Measurements from ENCODE around the gene MMP26.

The MMP26 gene

DNA sequence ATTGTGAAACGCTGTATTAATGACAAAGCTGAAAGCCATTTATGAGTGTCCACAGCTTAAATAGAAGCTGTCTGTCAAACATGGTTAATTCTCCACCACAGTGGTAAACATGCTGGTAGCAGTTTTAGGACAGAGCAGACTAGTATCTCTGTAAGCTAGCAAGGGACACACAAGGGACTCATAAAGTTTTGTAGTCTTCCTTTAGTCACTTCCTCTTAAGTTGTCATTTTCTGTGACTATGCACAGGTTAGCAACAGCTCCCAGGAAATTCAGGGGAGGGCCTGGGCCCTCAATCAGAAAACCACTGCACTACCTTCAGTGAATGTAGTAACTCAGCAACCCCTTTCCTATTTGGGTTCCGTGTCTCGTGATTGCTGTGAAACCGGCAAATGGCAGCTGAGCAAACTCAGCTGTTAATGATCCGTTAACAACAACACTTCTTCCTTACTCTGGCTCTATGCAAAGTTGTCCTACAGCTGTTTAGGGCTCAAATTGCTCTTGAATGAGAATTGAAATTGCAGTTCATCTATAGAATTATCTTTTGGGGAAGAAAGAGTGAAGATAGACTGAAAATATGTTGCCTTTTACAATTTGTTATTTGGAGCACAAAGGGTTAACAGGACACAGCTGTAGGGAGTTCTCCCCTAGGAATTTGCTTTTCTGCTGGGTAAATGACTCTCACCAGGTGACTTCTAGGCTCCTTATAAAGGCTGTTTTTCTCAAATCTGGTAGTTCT is at the start of gene MMP26:
MMP26 (plus strand) TSS at position 731 of the 736 bp plus-strand sequence.
- DNase-seq (ENCODE audit: low read depth), result no peak

DNA sequence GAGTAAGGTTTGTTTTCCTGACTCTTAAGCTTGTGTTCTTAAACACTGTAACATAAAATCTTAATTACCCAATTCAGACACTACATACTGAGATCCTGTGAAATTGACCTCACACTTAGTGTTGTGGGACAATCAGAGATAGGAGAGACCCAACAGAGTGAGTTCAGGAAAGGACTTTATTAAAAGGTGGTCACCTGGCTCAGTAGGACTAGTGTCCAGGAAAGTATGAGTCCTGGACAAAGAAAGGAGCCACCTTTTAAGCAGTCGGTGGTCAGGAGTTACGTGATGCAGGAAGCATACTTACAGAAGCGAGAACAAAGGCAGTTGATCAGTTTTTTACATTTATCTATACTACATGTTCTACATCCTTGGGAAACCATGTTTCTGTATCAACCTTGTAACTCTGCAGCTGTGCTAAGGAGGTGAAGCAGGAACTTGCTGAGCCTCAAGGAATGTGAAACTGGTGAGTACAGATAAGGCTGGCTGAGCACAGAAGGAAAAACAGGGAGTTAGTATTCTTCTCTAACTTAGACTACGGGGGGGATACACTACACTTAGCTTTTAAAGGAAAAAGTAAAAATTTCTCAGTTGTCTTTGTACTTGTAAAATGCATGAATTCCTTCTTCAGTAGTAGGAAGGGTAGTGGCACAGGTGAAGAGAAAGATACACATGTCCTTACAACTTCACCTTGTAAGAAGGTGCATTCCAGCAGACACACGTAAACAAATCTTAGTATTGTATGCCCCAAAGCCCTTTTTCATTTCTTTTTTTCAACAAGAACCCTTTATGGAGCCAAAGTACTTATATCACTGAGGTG is 45.7 kb upstream of the MMP26 start:
- no peak for DNase-seq (ENCODE audit: low read depth)

DNA sequence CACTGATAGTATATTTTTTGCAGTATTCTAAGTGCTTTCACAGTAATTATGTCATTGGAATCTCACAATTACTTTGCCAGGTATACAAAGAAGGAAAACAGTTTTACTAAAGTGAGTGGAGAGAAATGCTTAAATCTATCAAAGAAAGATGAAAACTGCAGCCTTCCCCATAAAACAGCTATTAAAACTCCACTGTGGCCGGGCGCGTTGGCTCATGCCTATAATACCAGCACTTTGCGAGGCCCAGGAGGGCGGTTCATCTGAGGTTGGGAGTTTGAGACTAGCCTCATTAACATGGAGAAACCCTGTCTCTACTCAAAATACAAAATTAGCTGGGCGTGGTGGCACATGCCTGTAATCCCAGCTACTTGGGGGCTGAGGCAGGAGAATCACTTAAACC is 41.7 kb upstream of the MMP26 start:
- no peak for DNase-seq (ENCODE audit: low read depth)

DNA sequence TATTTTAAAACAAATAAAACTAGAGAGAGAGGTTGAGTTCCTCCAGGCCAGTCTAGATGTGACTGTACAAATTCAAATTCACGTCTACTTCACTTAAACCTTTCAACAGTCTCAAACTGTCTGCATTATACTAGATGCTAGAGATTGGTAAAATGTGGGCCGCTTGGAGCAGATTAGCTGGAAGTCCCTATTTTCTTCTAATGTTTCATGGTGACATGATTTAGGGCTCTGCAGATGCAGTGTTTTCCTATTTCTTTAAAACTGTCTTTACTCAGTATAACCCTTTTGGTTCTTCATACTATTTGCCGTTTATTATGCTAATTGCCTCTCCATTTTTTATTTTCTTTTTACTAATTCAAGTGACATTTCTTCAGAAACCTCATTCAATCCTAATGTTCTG is 40.4 kb upstream of the MMP26 start:
- DNase-seq (ENCODE audit: low read depth), result no peak

DNA sequence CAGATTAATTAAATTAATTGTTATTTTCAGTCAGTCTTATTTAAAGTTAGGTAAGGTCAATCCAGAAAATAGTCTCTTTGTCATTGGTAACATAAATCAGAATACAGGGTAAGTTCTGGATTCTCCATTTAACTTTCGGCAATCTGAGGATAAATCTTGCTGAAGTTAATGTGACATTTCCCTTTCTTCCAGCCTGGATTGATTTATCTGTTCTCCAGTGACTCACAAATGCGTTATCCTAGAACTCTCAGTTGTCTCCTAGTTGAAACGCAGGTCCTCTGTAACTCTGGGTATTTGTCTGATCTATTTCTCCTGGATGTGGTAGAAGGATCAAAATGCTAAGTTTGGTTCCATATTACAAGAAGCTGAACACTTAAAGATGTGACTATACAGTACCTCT is 39.8 kb upstream of the MMP26 start:
- DNase-seq (ENCODE audit: low read depth), result no peak

DNA sequence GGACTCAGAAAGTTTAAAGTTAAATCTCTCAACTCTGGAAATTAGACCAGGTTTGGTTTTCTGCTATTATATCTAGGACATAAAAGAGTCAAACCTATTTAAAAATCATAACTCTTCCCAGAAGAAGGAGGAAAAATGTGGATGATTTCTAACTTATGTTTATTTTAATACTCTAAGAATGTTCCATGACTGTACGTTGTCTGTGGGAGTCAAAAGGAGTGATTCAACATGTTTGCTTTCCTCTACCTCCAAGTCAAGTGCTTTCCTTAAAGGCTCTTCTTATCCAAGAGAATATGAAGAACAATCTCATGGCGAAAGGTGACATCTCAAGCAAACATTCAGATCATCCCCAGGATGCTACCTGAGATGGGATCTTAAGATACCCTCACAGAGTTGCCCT is 39.2 kb upstream of the MMP26 start:
- DNase-seq (ENCODE audit: low read depth), result no peak

DNA sequence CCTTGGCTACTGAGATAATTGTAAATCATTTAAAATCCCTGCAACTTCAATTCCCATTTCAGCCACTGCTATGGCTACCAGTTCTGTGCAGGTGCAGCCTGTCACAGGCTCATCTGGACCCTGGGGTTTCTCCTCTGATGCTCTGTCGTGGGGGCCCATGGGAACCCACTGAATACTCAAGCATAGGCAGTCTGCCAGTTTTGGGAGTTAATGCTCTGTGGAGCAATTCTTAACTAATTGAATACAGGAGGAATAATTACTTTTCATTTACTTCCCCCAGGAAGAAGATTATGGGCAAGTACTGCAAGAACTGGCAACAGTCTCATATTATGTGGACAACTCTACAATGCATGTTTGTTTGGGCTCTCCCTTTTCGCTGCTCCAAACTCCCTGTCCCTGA is 32.8 kb upstream of the MMP26 start:
- DNase-seq (ENCODE audit: low read depth), result no peak

DNA sequence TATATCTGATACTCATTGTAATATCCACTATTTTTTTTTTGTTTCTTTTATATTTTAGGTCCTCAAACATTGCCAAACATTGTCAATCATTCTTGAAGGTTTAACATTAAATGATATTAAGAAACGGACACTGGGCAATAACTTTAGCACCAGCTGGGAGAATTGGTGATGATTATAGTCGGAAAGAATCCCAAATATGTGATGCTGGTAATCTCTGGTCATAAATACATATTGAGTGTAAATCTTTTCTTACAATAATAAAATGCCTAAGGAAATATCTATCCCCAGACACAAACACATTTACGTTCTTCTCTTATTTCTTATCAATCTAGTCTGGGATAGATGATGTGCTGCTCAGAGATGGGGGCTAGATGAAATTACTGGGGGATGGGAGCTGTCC is 32.1 kb upstream of the MMP26 start:
- no peak for DNase-seq (ENCODE audit: low read depth)

DNA sequence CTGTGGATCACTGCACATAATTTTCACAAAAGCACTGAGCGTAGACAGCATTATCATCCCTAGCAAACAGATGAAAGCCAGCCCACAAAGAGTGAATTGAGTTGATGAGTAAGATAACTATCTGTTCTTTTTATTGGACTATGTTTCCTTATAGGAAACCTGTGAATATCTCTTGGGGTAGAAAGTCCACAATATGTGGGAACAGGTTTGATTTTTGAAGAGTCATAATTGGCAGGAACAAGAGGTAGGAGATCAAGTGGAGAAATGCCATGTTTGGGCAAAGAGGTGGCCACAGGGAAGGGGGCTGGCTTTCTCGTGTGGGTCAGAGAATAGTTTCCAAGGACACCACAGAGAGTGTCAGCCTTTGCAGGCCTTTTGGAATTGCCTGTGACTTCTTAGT is 30.8 kb upstream of the MMP26 start:
- no peak for DNase-seq (ENCODE audit: low read depth)

DNA sequence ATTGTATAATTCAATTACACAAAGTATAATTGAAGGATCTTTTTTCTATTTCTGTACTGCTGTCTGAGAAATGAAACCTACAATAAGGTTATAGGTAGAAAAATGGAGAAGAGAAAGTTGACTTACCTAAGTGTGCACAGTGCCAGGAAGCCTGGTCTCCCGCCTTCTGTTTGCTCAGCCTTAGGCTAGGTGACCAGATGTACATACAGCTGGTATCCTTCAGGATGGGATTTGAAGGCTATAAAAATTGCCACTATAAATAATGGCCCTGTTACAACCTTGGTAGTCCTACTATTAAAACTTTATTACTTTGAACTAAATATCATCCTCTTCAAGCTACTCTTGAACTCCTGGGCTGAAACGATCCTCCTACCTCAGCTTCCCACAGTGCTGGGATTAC is 26.6 kb upstream of the MMP26 start:
- DNase-seq (ENCODE audit: low read depth), result no peak

DNA sequence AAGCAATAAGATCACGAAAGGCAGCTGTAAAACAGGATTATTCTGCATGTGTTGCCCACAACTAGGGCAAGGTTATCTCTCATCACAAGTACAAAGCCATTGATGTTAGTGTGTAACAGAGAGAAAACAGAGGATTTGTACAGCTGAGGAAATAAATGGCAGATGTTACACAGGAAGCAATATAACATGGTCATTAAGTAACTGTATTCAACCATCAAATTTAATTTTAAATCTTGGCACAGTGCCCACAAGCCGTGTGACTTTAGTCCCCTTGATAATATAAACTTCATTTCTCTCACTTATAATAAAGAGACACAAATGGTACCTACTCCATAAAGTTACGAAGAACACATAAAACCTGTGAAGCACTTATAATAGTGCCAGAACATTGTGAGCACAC is 24.2 kb upstream of the MMP26 start:
- DNase-seq (ENCODE audit: low read depth), result no peak

DNA sequence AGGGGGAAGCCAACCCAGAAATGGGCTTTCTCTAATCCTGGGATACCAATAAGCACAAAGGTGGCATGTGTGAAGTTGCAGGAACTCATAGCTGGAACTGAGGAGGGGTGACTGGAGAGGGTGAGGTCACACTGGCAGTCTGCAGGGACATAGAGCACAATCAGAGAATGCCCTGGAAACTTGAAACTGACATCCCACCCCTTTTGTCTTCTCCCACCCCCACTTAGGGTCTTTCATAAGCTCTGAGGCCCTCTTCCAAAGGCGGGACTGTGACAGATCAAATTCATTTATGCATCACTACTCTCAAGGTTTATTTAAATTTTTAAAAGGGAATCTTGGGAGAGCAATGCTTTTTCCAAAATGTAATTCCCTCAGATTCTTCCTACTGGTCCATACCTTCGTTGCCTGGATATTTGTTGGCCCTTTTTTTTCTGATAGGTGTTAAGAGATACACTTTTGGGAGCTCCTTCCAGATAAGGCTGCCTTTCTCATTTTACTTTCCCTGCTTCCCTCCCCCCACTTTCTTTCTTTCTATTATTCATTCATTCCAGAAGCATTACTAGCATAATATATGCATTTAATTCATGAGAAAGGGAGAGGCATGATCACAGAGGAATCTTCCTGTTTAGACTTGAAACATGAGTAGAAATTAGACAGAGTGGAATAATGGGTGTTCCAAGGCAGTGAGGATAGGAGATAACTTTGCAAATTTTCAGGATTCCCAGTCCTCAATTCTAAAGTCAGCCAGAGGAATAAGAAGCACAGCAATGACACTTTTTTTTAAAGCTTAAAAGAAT is 21.8 kb upstream of the MMP26 start:
- no peak for DNase-seq (ENCODE audit: low read depth)

DNA sequence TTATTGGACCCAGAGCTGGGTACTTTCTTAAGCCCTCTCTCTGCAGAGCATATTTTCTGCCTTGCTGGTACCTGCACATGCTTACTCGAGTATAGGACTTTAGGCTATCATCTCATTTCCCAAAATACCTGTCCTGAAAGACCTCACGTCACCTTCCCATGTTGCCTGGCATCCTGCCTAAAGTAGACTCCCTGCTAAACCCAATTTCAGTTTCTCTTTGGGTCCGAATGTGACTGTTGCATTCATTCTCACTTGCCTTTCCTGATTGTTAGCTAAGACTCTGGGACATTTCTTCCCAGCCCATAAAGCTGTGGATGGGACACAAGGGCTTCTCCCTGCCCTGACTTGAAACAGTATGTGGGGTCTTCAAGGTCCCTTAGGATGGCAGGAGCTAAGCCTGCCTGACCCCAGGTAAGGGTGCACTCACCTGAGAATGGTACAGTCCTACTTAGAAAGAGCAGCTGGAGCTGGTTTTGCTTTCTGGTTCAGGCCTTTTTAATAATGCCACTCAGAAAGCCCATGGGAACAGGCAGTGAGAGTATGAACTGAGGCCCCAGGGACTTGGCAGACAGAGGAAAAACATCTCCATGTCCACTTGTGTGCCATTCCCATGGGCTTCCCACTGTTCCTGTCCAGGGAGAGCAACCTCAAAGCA is 19.8 kb upstream of the MMP26 start:
- DNase-seq (ENCODE audit: low read depth), result no peak

DNA sequence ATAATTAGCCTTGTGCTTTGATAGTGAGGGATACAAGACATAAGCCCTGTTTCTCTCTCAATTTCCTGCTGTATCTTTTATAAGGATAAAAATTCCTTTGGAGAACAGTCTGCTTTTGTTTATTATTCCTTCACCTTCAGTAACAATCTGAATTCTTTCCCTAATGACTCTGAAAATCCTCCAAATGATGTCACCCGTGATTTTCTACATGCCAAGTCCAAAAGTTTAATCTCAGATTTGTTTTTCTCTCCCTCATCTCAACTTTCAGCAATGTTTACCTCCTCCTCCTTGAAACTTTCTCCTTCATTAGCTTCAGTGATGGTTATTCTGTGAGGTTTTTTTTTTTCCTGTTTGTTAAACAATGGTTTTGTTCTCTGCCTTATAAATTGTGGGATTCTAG is 9.1 kb upstream of the MMP26 start:
- no peak for DNase-seq (ENCODE audit: low read depth)

DNA sequence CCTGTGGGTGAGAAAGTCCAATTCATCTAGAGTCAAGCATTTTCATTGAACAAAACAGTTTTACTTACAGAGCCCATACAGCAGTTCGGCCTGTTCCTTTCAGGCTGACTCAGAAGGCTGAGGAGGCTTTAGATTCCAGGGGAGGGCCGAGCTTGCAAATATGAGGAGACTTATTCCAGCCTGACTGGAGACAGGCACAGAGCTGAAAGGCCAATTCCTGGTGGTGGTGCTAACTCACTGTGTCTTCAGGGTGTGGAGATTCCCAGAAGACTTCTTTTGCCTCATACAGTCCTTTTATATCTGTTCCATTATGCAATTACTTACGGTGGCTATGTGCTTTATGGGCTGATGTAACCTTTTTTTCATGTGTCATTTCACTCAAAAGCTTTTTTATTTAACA is 7.0 kb upstream of the MMP26 start, which contains the start of gene OR51E2:
OR51E2 (minus strand) TSS at position 269 of the 400 bp plus-strand sequence. CDS start 15,142 bp downstream, outside the sequence.
- no peak for DNase-seq (ENCODE audit: low read depth)

DNA sequence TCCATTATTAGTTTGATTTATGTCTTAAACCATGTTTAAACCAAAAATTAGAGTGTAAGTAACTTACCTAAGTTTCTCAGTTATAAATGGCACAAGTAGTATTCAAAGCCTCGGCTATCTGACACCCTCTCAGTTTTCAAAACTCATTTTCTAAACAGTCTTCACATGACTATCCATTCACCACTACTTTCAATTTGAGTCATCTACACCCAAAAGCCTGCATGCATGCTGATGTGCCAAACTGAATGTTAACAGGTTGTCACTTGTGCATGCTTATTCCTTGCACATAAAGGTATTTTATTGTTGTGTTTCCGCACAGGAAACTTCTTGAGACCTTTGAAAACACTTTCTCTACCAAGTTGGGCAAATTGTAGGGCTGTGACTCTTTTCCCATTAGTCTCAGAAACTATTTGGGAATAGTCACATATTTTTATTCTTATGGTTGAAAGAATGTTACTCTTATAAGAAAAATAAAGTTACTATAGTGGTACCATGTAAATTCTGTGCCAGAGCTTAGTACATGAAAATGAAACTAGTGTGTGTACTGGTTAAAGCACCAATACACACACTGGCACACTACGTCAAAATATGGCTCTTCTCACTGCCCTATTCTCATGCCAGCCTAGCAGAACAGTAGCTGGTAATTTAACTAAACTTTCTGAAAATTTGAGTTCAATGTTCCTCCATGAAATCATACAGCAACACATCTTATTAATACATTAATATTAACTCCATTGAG is 4.7 kb upstream of the MMP26 start:
- DNase-seq (ENCODE audit: low read depth), result no peak

DNA sequence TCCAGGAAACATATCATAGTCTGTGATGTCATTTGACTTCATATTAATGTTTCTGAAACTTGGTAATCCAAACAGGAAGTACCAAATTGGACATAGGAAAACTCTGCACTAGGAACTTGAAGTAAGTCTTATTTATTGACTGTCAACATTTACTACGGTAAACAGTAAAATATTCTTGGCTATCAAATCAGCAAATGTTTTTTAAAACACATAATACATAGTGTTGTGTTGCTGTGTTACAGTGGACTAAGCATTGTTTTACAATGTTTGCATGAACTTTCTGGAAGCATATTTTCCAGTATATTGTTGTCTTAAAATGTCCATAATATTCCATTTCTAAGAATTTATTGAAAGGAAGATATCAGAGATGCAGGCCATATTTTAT is 4.2 kb upstream of the MMP26 start:
- no peak for DNase-seq (ENCODE audit: low read depth)

DNA sequence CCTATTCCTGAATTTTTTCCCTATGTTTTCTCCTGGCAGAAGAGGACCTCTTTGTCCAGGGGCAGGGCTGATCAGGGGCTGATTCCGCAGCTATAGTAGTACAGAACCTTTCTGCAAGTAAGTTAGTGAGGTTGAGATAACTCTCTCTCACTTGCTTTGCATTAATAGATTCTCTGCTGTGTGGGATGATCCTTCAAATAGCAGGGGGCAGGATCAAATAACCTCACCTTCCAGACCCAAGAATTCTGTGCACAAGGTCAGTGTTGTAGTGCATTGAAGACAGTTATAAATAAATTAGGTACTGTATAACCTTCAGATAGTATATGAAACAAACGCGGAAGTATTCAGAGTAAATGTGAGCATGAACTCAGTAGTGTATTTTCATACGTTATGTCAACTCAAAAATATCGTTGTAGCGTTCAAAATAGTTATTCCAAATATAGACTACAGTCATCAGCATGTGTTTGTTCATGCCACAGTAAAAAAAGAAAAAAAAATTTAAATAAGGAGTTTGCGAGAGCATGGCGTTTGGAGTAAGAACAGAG is 278 bp downstream of the MMP26 start:
- no peak for DNase-seq (ENCODE audit: low read depth)

DNA sequence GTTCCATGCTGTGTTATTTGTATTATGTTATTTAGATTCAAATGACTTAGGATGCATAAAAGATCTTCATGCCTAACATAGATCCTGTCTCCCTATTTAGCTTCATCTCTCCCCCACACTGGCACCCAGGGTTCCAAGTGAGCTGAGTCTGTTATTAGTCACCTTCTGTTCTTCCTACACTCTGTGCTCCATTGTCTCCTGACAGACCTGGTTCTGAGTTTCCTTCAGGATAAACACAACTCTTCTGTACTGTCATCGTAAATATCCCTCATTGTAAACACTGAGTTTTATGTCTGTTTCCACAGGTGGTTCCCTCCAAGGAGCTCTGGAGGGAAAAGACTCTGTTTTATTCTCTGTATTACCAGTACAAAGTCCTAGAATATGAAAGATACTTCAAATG is 8.7 kb downstream of the MMP26 start:
- no peak for DNase-seq (ENCODE audit: low read depth)

DNA sequence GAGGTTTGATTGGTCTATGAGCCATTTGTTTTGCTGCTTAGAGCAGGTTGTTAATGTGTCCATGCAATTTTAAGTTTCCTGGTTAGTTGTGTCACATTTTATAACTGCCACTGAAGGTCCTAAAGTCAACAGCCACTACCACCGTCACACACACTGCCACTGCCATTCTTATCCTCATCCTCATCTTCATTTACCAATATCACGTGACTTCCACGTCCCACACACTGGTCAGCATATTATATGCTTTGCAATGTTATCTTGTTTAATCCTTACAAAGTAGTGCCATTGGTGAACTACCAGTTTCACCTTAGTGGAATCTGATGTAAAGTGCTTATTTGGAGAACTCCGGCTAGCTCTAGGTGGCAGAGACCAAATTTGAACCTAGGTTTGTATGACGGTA is 9.7 kb downstream of the MMP26 start:
- no peak for DNase-seq (ENCODE audit: low read depth)

Data from stimulated activated CD8-positive, alpha-beta memory T cell treated with anti-CD3 and anti-CD28 coated beads, Interleukin-4, amount 100 ng/mL, for 24 hours (primary cell).